ENCODE data around the gene PEF1.

The PEF1 gene

GRCh38 chr1:31614414-31615005, 30.2 kb downstream of the PEF1 start:
- H3K4me3 Mint-ChIP-seq, result no peak overlapping the region
- peaks cover under 1 to 2% of the 10 kb centered on the region in 2 donors for H3K36me3 Mint-ChIP-seq
- no peak for ATAC-seq (replicated peaks)
- no peak for DNase-seq
- H3K27ac Mint-ChIP-seq, result no peak overlapping the region
- peaks cover 14 to 17% of the 10 kb centered on the region in 2 donors for H3K4me1 Mint-ChIP-seq
- H3K9me3 Mint-ChIP-seq, result peaks cover 0 to 2% of the 10 kb centered on the region in 2 donors
- H3K27me3 Mint-ChIP-seq, result peaks cover 28 to 34% of the 10 kb centered on the region in 2 donors

GRCh38 chr1:31609514-31610118, 35.1 kb downstream of the PEF1 start:
- ATAC-seq (replicated peaks) (no peak), DNase-seq (no peak)
- peaks cover 0 to 3% of the 10 kb centered on the region in 2 donors for H3K9me3 Mint-ChIP-seq
- no peaks in the 10 kb centered on the region for H3K27me3 Mint-ChIP-seq
- H3K4me1 Mint-ChIP-seq, result peaks cover 19 to 30% of the 10 kb centered on the region in 2 donors
- no peak overlapping the region for H3K4me3 Mint-ChIP-seq
- peaks cover 0 to 2% of the 10 kb centered on the region in 2 donors for H3K36me3 Mint-ChIP-seq
- H3K27ac Mint-ChIP-seq, result peak overlapping the region; percentile 33

DNA sequence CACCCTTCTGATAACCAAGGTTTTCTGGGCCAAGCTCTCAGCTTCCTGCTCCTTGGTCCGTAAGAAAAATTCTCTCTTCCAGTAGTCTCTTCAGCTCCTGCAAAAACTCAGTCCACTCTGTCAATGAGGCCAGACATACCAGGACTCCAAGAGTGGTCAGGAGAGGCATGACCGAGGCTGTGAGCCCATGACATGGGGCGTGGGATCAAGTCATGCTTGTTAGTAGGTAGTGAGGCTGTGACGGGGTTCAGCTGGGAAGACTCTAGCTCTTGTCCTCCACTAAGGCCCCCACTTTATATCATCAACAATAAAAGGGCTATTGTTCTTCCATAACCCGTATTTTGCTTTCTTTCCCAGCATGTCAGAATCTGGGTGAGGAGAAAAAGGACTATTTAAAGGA, 37.3 kb downstream of the PEF1 start:
- Mint-ChIP-seq H3K4me3 (no peak overlapping the region), H3K27me3 (no peaks in the 10 kb centered on the region), H3K4me1 (peaks cover 17 to 30% of the 10 kb centered on the region in 2 donors), H3K36me3 (no peaks in the 10 kb centered on the region), H3K9me3 (peaks cover 0 to 3% of the 10 kb centered on the region in 2 donors), H3K27ac (peak overlapping the region; percentile 28)
- no peak for ATAC-seq (replicated peaks)
- no peak for DNase-seq

DNA sequence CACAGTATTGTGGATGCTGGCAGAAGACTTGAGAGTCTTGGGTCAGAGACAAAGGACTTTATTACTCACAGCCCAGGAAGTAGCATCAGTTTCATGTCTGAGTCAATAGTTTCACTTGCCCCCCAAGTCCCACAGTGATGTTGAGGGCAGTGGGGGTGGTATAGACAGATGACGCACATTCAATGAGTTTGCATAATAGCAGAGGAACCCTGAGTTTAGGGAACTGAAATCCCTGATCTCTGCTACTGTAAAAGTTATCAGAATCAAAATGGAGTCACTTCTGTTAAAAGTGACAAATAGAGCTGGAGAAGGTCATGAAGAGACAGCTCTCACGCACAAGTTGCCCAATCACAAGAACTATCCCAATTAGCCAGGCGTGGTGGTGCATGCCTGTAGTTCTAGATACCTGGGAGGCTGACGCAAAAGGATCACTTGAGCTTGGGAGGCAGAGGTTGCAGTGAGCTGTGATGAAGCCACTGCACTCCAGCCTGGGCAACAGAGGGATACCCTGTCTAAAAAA, 38.7 kb downstream of the PEF1 start:
- DNase-seq (peak; percentile 81), ATAC-seq (replicated peaks) (peak; percentile 100)
- no peaks in the 10 kb centered on the region for H3K36me3 Mint-ChIP-seq
- H3K27ac Mint-ChIP-seq, result peak overlapping the region; percentile 77
- peaks cover 14 to 36% of the 10 kb centered on the region in 2 donors for H3K4me1 Mint-ChIP-seq
- H3K4me3 Mint-ChIP-seq, result peak overlapping the region in 1 of 2 donors; percentile 11
- no peaks in the 10 kb centered on the region for H3K27me3 Mint-ChIP-seq
- H3K9me3 Mint-ChIP-seq, result peaks cover 0 to 1% of the 10 kb centered on the region in 2 donors

GRCh38 chr1:31602081-31602480, 42.6 kb downstream of the PEF1 start:
- Mint-ChIP-seq H3K4me3 (no peak overlapping the region), H3K4me1 (peaks cover 17 to 30% of the 10 kb centered on the region in 2 donors), H3K27me3 (no peaks in the 10 kb centered on the region), H3K27ac (no peak overlapping the region), H3K9me3 (peaks cover 0 to 1% of the 10 kb centered on the region in 2 donors), H3K36me3 (no peaks in the 10 kb centered on the region)
- no peak for ATAC-seq (replicated peaks)
- no peak for DNase-seq

DNA sequence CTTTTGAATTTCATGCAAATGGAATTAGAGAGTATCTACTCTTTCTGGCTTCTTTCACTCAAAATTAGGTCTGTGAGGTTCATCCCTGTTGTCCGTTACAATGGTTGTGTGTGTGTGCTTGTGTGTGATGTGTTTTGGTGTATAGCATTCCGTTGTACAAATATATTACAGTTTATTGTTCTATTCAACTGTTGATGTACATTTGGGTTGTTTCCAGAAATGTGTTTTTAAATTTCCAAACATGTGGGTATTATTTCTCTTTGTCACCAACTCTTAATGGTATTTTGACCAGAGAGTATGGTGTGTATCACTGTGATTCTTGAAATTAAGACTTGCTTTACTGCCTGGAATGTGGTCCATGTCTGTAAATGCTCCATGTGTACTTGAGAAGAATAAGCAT, 44.0 kb downstream of the PEF1 start:
- no peak overlapping the region for H3K27ac Mint-ChIP-seq
- DNase-seq (no peak), ATAC-seq (replicated peaks) (no peak)
- no peak overlapping the region for H3K4me3 Mint-ChIP-seq
- no peaks in the 10 kb centered on the region for H3K27me3 Mint-ChIP-seq
- H3K4me1 Mint-ChIP-seq, result peaks cover 16 to 28% of the 10 kb centered on the region in 2 donors
- H3K9me3 Mint-ChIP-seq, result no peaks in the 10 kb centered on the region
- no peaks in the 10 kb centered on the region for H3K36me3 Mint-ChIP-seq

DNA sequence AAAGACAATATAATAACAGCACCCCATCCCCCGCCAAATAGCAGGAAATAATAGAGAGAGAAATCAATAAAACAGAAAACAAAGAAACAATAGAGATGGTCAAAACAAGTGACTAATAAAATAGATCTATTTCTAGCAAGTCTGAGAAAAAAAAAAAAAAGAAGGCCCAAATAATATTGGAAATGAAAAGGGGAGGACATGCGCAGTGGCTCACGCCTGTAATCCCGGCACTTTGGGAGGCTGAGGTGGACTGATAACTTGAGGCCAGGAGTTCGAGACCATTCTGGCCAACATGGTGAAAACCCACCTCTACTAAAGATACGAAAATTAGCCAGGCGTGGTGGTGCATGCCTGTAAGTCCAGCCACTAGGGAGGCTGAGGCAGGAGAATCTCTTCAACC, 45.7 kb downstream of the PEF1 start:
- ATAC-seq (replicated peaks), result no peak
- Mint-ChIP-seq H3K27ac (peak overlapping the region; percentile 73), H3K36me3 (no peaks in the 10 kb centered on the region), H3K4me1 (peaks cover 16 to 29% of the 10 kb centered on the region in 2 donors), H3K27me3 (no peaks in the 10 kb centered on the region), H3K4me3 (no peak overlapping the region), H3K9me3 (no peaks in the 10 kb centered on the region)
- no peak for DNase-seq

- H3K36me3 Mint-ChIP-seq, result no peaks in the 10 kb centered on the region
- no peak overlapping the region for H3K4me3 Mint-ChIP-seq
- peaks cover 0 to 4% of the 10 kb centered on the region in 2 donors for H3K27me3 Mint-ChIP-seq
- ATAC-seq (replicated peaks), result peak in 1 of 2 donors; percentile 28
- H3K4me1 Mint-ChIP-seq, result peaks cover 16 to 32% of the 10 kb centered on the region in 2 donors
- no peak for DNase-seq
- no peaks in the 10 kb centered on the region for H3K9me3 Mint-ChIP-seq
- H3K27ac Mint-ChIP-seq, result no peak overlapping the region
Observed at GRCh38 chr1:31596737-31597097, 48.0 kb downstream of the PEF1 start.

DNA sequence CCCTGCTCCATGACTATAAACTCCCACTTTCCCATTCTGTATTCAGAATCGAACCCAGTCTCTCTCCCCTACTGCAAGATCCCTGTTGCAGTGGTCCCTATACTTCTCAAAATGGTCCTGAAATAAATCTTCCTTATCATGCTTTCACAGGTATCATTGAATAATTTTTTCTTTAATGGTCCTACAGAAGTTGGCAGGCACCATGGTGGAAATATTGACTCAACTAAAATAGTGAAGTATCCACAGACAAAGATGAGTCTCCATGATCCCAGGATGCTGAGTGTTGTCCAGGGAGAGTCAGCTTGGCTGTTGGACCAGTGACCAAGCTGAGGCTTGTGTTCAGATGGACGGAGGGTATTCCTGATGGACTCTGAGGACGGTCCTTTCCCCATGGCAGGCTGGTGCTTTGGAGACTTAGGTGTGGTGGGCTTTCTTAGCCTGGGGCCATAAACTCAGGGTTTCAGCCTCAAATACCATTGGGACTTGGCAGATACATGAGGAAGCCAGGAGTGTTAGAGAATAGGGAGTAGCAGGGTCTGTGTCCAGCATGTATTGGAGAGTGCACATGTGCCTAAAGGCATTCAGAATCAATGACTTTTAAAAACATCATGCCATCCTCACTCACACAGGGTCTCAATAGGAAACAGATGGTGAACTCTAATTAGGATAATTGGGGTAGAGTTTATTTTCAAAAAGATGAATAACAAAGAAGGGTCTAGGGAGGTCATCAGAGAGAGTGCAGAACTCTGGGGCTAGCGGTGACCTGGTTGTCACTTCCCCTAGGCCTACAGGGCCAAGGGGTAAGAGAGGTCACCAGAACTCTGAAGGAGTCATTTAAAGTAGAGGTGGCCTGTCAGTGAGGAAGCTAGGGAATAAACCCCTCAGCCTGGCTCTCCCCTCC, 48.6 kb downstream of the PEF1 start:
- Mint-ChIP-seq H3K4me1 (peaks cover 16 to 27% of the 10 kb centered on the region in 2 donors), H3K27me3 (peaks cover 0 to 9% of the 10 kb centered on the region in 2 donors), H3K36me3 (no peaks in the 10 kb centered on the region), H3K27ac (no peak overlapping the region), H3K9me3 (no peaks in the 10 kb centered on the region), H3K4me3 (no peak overlapping the region)
- no peak for DNase-seq
- ATAC-seq (replicated peaks), result peak in 1 of 2 donors; percentile 35

DNA sequence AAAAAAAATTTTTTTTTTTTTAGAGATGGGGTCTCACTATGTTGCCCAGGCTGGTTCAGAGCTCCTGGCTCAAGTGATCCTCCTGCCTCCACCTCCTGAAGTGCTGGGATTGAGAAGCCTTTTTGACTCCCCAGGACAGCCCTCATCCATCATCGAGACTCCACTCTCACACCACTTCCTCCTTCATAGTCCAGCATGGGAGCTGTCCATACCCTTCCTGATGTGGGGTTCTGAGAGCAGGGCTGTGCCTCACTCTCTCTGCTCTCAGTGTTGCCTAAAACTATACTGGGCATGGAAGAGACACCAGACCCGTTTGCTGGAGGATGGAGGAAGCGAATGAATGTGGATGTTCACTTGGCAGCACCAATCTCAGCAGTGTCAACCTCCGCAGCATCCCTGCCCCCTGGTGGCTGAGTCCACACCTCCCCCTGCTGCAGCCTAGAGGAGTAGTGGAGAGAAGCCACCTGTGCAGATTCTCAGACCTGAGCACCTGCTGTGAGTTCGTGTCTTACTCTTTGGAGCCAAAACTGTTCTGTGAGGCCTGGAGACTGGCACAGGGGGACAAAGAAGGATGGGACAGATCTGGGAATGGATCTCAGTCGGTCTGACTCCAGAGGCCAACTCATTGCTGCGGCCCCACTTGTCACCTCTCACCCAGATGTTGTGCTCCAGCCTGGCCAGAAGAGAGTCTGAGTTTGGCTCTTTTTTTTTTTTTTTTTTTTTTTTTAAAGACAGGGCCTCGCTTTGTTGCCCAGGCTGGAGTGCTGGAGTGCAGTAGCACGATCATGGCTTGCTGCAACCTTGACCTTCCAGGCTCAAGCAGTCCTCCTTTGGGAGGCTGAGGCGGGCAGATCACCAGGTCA, 50.7 kb downstream of the PEF1 start:
- H3K4me3 Mint-ChIP-seq, result no peak overlapping the region
- H3K36me3 Mint-ChIP-seq, result no peaks in the 10 kb centered on the region
- H3K27me3 Mint-ChIP-seq, result peaks cover 5 to 19% of the 10 kb centered on the region in 2 donors
- peaks cover 9 to 17% of the 10 kb centered on the region in 2 donors for H3K4me1 Mint-ChIP-seq
- H3K27ac Mint-ChIP-seq, result no peak overlapping the region
- DNase-seq, result peak; percentile 66
- peak; percentile 97 to 98 for ATAC-seq (replicated peaks)
- H3K9me3 Mint-ChIP-seq, result no peaks in the 10 kb centered on the region

DNA sequence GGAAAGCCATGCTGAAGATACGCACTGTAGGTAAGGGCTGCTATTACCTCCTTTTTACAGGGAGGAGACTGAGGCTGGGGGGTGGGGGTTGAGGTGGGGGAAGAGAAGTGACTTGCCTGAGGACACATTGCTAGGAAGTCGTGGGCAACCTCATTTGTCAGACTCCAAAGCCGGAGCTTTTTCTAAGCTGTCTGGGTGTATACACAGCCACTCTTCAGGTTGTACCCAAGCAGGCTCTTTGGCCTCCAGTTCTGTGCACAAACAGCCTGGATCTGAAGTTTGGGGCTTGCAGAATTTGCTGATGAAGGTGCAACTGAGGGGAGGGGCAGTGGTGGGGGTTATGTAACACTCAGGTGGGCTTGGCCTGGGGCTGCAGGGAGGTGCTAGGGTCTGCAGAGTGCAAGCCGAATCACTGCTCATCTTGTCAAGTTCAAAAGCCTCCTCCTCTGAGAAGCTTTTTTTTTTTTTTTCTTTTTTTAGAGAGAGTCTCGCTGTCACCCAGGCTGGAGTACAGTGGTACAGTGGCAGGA, 51.5 kb downstream of the PEF1 start:
- Mint-ChIP-seq H3K9me3 (no peaks in the 10 kb centered on the region), H3K27ac (no peak overlapping the region), H3K36me3 (no peaks in the 10 kb centered on the region), H3K27me3 (peaks cover 10 to 21% of the 10 kb centered on the region in 2 donors), H3K4me3 (no peak overlapping the region), H3K4me1 (peaks cover 10 to 19% of the 10 kb centered on the region in 2 donors)
- DNase-seq, result no peak
- no peak for ATAC-seq (replicated peaks)

- H3K4me3 Mint-ChIP-seq, result no peak overlapping the region
- H3K9me3 Mint-ChIP-seq, result no peaks in the 10 kb centered on the region
- peaks cover 12 to 26% of the 10 kb centered on the region in 2 donors for H3K4me1 Mint-ChIP-seq
- H3K36me3 Mint-ChIP-seq, result no peaks in the 10 kb centered on the region
- no peak for ATAC-seq (replicated peaks)
- H3K27me3 Mint-ChIP-seq, result peaks cover 16 to 26% of the 10 kb centered on the region in 2 donors
- H3K27ac Mint-ChIP-seq, result no peak overlapping the region
- DNase-seq, result no peak
Observed at GRCh38 chr1:31592132-31592531, 52.5 kb downstream of the PEF1 start.

DNA sequence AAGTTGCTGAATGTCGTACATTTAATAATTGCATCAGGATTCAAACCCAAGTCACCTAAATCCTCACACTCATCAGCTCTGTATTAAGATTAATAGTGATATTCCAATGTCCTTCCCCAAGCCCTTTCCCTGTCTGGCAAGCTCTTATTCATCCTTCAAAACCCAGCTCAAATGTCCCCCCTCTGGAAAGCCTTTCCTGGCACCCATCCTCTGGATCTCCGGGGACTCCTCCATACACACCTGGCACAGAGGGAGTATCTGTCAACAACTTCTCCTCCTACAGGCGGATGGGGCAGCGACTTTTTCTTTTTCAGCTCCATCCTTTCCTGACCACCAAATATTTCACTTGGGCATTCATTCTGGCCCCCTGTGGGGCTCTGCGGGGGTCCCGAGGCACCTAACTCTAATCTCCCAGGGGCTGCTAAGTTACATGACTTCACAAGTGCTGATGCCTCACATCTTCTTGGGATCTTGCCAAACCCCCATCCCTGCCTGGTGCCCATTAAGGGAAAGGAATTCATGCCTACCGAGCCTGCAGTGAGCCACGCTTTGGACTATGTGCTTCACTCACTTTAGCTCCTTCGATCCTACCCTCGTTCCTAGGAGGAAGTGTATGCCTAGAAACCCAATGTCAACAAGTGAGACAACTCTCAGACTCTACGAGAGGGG, 53.1 kb downstream of the PEF1 start:
- H3K27ac Mint-ChIP-seq, result no peak overlapping the region
- no peak overlapping the region for H3K4me3 Mint-ChIP-seq
- DNase-seq, result no peak
- peaks cover 9 to 23% of the 10 kb centered on the region in 2 donors for H3K4me1 Mint-ChIP-seq
- no peaks in the 10 kb centered on the region for H3K36me3 Mint-ChIP-seq
- no peak for ATAC-seq (replicated peaks)
- H3K9me3 Mint-ChIP-seq, result no peaks in the 10 kb centered on the region
- H3K27me3 Mint-ChIP-seq, result peaks cover 18 to 26% of the 10 kb centered on the region in 2 donors
